CD4-positive, alpha-beta T cell treated with Interleukin-6 at 100 ng/mL for 8 hours (primary cell): ENCODE measurements around the gene LRCH4.

Experiments
- DNase-seq: peaks from one replicate; pipeline ENCODE4 v3.0.0-alpha.2; 2020; ENCODE audit warnings: mixed read lengths, low spot score

Gene LRCH4

DNA sequence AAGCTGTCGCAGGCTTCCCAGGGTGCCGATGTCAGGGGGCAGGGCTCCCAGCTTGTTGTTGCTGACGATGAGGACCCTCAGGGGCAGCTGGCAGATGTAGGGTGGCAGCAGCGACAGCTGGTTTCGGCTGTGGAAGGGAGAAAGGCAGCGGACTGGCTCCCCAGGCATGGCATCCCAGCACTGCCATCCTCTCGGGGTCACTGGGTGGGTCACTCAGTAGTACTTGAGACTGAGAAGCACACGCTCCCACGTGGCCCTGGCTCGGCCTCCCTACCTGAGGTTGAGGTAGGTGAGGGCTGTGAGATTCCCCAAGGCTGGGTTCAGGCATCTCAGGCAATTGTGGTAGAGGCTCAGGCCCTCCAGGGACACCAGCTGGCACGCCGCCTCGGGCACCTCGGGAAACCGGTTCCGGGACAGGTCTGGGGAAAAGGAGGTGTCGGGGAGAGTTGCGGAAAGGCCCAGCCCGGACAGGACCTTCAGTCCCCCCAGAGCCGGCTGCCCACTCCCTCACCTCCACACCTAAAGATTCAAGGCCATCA lies 3.8 kb downstream of the LRCH4 start:
- DNase-seq = no peak

DNA sequence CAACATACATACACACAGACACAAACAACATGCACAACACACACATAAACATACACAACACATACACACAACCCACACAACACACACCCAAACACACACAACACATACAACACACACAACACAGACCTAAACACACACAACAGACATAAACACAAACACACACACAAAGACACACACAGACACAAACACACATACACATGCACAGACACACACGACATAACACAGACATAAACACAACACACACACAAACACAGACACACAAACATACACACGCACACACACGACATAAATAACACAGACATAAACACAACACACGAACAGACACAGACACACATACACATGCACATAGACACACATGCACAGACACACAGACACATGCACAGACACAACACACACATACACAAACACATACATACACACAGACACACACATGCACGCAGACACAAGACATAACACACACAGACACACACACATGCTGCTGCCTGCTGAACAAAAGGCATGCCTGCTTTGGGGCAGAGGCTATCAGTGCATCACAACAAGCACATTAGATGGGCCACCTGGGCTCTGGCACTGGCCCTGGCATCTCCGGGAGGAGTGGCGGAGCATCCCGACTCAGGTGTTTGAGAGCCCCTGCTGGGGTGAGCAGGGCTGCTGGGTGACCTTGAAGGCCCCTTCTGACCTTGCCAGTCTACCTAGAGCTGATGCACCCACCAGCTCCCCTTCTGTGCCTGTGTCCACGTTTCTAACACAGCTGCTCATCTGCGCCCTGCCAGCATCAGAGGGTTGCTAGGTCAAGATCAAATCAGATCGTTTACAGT lies 5.3 kb downstream of the LRCH4 start:
- no peak for DNase-seq

DNA sequence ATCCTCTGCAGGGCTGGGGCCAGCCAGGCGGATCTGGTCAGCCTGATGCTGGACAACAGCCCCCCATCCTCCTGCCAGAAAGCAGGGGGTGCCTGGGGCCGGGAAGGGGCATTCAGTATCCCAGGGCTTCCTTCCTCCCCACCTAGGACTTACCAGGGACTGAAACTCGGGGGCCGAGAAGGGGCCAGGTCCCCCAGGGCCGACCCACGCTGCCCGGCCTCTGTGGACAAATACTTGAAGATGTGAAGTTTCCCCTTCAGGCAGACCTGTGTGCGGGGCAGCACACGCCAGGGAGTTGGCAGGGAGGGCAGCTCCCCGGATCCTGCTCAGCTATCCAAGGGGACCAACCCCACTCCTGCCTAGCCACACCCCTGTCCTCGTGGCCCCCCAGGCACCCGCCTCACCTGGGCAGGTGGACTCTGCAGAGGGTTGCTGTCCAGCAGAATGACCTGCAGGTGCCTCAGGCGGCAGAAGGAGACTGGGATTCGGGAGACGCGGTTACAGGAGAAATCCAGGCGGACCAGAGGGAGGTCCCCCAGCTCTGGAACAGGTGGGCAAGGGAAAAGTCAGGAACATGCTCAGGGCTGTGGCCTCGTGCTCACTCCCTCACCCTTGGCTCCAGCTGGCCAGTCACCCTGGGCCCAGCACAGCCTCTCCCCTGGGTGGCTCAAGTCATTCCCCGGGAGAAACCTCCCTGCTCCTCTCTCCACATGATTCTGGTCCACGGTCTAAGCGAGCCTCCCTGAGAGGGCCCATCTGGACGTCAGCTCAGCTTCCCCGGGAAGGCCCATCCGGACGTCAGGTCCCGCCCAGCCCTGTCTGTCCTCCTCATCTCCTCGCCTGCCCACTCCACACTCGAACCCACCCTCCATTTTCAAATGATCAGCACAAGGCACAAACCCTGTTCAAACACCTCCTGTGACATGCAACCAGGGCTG lies 7.4 kb downstream of the LRCH4 start:
- DNase-seq = no peak

DNA sequence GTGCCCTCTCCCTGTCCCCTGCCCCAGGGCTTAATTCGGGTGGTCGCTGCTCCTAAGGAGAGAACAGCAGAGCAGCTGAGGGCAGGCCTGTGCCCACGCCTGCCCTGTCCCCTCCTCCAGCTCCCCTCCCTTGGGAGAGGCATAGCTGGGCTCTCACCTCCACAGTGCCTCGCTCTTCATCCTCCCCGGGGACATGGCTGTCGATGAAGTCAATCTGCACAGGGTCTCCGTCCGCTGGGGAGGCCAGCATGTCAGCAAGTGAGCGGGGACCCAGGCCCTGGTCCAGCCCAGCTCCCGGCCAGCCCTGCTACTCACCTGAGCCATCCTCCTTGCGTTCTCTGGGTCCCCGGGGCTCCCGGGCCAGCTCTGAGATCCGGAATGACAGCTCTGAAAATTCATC lies 8.4 kb downstream of the LRCH4 start:
- no peak for DNase-seq

DNA sequence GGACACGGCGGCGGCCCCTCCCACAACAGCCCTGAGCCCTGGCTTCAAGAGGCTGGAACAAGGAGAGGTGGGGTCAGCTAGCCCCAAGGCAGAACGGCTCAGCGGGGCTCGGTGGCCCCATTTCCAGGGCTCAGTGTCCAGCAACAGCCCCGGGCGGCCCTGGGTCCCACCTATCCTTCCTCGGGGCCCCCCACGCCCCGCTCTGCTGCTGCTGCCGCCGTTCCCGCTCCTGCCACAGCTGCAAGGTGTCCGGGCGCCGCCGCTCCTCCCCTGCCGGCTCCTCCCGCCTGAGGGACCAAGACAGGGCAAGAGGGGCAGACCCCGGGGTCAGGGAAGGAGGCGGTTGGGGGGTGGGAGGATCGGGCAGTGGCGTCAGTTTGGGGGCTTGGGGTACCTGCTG lies 8.8 kb downstream of the LRCH4 start:
- DNase-seq = no peak

DNA sequence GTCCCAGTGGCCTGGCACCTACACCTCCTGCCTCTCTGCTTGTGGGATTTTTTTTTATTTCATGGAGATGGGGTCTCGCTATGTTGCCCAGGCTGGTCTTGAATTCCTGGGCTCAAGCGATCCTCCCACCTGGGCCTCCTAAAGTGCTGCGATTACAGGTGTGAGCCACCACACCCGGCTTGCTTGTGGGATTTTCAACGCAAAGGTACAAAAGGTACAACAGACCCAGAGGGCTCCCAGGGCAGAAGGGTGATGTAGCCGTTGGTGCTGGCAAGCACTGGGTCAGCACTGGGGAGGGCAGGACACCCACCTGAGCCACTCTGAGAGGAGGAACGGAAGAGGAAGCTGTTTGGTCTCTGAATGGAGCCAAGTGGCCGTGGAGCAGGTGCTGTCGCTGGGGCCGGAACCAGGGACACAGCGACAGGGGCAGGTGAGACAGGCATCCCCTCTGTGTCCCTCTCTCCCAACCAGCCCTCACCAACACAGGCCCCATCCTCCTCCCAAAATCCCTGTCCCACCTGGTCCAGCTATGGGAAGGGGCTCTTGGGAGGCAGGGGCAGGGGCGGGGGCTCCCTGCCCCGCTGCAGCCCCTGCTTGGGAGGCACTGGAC lies 9.4 kb downstream of the LRCH4 start:
- DNase-seq = no peak

DNA sequence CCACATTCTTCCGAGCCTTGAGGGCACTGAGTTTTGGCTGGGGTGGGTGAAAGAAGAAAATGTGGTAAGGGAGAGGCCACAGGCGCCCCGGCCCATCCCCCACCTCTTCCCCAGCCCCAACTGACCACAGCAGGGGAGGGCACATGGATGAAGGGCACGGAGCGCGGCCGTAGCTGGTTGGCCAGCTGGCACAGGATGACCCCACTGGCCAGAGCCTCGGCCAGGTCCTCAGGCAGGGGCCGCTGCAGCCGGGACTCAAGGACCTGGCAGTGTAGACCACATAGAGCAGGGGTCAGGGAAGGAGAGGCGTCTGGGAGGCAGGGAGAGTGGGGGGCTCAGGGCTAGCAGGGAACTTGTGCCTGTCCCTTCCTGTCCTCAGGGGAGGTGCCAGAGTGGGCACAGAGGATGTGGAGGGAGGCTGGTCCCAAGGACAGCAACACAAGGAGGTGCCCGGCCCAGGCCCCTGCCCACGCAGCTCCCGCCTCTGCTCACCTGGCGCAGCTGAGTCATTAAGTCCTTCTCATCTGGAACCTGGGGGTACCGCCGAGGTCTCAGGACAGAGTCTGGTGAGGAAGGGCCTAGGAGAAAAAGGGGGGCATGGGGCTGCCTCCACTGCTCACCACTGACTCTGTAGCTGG lies 10.1 kb downstream of the LRCH4 start:
- no peak for DNase-seq

DNA sequence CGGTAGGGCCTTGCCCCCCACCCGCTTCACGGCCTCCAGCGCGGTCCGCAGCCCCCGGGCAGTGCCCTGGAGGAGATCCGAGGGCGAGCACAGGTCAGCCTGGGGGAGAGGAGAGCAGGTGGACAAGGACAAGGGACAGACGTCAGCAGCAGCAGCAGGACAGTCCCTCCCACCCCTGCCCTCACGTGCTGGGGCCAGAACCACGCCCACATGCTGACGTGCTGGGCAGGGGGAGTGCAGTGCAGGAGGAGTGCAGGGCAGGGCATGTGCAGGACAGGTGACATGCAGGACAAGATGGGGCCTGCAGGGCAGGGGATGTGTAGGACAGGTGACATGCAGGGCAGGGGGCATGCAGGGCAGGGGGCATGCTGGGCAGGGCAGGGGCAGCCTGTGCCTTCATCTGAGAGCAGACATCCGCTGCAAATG lies 10.7 kb downstream of the LRCH4 start:
- no peak for DNase-seq

DNA sequence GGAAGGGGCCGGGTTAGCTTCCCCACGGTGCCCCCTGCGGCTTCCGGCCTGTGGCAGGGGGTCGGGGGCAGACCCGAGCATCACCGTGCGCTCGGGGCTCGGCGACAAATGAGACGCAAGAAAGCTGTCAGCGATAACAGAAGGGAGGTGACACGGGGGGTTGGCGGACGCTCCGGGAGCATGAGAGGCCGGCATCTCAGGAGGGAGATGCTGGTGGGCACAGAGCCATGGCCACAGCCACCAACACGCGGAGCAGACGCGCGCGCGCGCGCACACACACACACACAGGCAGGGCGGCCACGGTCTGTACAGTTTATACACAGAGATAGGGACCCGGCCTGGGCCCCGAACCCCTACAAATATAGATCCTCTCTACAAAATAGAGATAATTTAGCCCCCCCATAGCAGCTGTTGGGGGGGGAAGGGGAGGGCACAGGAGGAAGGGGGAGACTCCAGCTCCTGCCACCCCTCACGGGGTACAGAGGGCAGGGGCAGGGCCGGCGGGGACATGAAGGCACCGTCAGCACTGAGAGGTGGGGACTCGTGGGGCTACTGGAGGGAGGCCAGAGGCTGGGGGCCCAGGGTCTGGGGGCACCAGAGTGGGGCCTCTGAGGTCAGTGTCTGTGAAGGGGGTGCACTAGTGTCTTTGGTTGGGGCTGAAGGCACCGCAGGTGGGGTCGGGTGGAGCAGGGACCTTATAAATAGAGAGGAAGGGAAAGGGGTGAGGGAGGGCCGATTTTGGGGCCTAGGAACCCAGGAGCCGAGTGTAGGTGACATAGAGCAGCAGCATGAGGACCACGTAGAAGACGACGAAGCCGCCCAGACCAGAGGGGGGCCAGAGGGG lies 11.3 kb downstream of the LRCH4 start:
- DNase-seq = no peak

DNA sequence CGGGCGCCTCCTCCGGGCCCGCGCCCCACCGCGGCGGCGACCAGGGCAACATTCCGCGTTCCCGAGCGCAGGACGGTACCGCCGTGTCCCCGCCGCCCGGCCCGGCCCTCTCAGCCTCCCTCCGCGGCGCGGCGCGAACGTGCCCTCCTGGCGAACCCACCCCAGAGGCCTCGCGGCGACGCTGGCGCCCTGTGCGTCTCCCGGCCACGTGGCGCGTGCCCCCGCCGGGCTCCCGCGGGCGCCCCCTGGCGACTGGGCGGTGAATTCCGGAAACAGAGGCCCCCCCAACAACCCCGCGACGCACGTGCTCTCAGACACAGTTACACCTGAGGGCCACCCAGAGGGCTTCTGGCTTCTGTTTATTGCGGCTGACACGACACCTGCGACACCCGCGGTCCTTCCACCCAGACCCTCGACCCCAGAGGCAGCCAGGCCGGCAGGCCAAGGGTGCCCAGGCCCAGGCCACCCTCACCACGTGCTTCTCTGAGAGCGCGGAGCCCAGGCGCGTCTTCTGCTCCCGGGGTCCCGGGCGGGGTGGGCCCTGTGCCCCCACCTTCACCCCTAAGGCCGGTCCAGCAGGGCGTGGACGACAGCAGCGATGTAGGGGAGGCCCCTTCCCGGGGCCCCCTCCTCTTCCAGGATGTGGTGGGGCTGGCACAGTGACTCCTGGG lies 12.1 kb downstream of the LRCH4 start, which contains the start of gene SAP25:
Gene SAP25 (minus strand): TSS at position 210 of the 671 bp plus-strand sequence. CDS start 158 bp downstream, at position 52.
- no peak for DNase-seq

DNA sequence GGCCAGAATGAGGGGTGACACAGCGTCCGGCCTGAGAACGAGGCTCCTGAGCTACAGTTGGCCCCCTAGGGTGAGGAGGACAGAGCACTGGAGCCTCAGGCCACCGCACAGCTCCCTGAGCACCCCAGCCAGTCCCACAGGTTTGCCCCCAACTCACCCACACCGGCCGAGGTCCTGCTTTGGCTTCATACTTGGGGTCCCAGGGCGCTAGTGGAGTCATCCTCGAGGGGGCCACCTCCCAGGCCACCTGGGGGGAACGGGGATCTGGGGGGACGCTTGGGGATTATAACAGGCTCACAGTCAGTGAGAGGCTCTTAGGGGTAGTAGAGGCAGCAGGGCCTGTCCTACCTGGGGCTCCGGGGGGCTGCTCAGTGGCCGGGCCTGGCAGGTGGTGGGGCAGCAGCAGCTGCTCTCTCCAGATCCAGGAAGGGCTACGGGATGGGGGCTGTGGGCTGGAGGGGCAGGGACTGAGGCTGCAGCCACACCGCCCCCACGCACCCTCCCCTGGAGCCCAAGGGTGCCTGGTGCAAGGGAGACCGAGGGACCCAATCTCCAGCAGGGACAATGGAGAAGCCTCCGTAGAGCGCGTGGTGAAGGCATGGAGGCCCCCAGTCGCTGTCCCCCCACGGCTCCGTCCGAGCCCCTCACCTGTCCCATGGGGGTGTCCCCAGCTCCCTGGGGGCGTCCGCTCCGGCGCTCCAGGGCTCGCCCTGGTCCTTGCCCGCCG lies 12.8 kb downstream of the LRCH4 start:
- no peak for DNase-seq

DNA sequence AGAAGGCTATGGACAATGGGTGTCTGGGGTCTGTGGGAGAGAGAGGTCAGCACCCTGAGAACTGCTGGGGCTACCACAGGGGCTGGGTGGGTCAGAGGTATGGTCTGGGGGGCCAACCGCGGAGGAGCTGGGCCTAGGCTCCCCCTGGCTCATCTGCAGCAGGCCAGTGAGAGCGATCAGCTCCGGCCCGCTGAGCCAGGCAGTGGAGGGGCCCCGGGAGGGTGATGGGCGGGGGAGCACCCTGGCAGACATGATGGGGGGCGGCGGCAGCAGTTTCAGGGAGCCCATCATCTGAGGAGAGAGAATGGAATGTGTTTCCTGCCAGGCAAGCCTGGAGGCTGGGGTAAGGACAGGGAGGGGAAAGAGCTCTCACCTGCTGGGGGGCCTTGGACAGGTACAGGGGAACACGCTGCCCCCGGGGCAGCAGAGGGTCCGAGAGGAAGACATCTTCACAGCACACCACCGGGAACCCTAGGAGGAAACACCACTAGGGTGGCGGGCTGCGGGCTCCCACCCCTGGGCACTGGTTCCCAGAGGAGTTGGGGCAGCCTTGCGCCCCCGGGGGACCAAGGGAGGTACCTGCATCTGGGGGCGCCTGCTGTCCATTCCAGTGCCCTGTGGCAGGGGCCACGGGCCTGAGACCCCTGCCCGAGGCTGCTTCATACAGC lies 13.5 kb downstream of the LRCH4 start:
- no peak for DNase-seq

DNA sequence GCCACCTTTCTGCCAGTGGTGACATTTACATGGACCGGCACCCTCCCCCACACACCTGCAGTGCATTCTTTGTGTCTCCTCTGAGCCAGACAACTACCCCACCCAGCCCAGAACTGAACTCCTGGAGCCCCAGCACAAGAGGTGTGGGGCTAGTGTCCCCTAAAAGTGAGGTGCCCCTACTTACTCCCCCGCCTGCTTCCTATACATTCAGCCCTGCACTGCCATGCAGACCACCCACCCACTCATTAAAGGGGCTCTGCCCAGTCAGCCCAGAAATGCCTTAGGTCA lies 14.2 kb downstream of the LRCH4 start:
- no peak for DNase-seq

DNA sequence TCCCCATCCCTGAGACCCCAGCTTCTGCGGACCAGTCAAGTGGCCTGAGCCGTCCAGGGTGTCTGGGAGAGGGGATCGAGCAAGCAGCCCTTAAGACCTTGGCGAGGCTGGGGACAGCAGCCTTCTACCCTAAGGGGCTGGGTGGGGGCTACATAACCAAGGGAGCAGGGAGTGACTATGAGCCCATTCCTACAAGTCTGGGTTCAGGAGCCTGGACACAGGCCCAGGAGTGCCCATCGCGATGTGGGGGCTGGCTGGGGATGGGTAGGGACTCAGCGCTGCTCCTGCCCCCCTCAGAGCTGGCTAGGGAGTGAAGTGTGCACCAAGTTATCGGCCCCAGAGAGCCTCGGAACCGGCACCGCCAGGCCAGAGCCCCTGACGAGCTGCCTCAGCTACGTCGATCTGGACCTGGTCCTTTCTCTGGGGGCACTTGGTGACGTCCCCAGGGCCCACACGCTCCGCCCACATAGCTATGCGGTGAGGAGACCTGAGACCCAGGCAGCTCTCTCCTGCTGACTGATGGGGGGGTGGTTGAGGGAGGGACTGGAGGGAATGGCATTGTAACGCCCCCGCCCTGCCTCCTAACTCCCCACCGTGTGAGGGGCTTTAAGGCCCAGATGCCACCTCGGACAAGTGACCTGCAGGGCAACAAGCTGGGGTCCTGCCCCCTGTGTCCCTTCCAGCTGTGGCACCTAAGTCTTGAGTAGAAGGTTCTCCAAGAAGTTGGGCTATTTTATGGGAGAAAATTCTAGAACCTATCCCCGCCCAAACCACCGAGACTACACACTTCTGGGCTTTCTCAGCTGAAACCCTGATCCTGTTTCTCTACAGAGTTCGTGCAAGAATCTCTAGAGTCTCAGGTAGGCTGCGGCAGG lies 14.7 kb downstream of the LRCH4 start:
- DNase-seq = no peak

DNA sequence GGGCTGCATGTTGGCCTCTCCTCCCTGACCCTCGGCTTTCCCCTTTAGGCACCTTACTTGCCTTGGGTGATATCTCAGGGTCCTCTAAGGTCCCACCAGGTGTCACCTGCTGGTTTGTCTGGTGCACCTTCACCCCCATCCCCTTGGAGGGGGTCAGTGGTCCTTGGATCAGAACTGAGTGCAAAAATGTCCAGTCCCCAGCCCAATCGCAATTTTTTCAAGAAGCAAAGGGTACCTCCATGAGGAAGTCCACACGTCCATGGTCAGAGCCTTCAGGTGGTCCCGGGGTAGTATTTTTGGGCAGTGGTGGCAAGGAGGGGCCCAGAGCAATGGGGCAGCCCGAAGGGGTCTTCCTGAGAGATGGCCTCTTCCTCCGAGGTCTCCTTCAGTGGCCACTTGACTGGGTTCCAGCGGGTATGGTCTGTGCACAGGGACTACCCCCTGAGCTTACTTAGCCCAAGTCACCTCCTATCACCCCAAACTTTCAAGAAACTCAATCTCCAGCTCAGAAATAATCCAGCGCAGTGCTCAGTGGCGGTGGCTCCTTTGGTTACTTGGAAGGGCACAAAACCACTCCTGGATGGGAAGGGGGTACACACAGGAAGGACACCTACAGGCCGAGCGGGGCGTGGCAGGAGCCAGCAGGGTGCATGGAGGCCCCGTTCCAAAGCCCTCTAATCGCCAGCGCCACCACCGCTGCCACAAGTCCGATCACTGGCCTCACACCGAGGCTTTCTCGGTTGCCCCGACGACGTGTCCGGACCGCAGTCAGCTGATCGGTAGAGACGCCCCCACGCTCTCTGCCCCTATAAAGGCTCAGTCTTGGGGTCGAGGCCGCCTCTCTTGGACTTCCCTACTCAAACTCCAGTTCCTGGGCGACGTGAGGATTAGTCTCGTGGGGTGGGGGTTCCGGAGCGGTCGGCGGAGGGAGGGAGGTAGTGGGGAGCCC lies 16.8 kb downstream of the LRCH4 start:
- DNase-seq = peak; percentile 52

DNA sequence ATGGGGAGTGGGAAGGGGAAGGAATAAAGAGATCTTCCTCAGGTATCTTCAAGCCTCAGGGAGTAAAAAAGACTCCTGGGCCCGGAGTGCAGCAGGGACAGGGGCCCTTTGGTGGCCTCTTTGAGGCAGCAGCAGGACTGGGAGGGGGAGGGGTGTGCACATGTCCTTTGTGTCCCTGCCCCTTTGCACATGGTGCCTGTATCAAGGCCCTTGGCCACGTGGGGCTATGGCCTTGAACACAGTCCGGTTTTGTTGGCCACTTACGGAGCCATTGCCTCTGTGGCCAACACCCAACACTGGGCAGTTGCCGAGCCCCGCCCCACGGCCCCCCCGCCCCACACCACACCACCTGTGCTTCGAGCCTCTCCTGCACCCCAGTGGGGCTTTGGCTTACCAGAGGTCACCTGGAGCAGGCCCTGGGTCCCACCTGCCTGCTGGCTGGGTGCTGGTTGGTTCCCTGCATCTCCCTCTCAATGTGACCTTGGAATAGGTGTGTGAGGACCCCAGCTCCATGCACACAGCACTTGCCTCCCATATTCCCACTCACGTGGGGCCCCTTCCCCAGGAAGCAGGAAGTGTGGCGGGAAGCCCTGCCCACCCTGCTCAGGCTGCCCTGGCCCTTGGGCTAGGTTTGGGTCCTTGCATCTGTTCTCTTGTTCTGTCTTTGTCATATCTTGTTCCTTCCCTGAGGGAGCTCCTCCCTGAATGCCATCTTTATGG lies 17.6 kb downstream of the LRCH4 start:
- no peak for DNase-seq
